Measurements from ENCODE around the gene C9. TPM values are rescaled to one million over a fixed set of nuclear protein-coding genes. Genes with fewer than 3 reads are reported as not detected.
"Not testable (repeated sequence)": the region's sequence is repeated elsewhere in the genome, so short reads cannot be mapped to it uniquely, and the experiment has no call there.

Gene C9
- total RNA-seq, 1 donor from 2014 or later: not detected

- DNase-seq (ENCODE audit: low read depth, low spot score): no peak
These were observed 9.5 kb upstream of the C9 start for GRCh38 chr5:39373791-39374190.

DNA sequence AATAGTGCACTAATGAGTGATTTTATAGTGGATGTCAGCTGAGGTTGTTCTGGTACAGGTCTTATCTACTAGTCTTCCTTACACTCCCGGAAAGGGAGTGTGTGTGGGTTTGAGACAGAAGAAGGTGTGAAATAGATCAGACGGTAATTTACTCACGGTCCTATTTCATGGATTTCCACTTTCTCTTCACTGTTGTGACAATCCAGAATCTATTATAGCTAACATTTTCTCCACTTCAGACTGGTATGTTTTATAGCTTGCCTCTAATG is 7.0 kb upstream of the C9 start:
- no peak for DNase-seq (ENCODE audit: low read depth, low spot score)

- no peak for DNase-seq (ENCODE audit: low read depth, low spot score)
These were observed 6.5 kb upstream of the C9 start for GRCh38 chr5:39370555-39371366.

DNA sequence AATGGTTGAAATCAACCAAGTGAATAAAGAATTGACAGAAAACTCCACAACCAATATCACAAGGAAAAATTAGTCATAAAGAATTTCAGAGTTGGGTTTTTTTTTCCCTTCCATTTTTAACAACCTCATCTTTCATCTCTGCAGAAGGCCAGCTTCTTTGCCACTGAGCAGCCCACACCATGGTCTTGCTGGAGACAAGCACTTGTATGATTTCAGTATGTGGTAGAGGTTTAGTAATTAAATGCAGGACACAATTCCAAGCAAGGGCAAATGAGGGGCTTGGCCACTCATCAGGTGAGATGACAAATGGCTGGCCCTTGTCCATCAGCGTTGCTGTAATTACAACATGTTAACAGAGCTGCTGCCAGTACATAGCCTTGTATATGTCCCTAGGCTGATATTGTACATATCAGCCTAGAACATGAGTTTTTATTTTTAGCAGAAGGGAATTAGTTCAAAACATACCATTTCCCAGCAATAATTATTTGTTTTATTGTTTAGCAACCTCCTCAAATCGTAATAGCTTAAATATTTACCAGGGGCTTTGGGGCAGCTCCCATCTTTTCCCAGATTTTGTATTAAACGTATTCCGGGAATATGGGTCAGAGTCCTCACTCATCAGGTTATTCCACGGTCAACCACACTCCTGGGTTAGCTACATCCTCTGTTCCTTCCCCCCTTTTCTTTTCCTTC is 5.0 kb upstream of the C9 start:
- DNase-seq (ENCODE audit: low read depth, low spot score): no peak

GRCh38 chr5:39368116-39368515 is 3.8 kb upstream of the C9 start:
- no peak for DNase-seq (ENCODE audit: low read depth, low spot score)

- DNase-seq (ENCODE audit: low read depth, low spot score): no peak
These were observed 3.4 kb upstream of the C9 start for GRCh38 chr5:39367711-39368110.

DNA sequence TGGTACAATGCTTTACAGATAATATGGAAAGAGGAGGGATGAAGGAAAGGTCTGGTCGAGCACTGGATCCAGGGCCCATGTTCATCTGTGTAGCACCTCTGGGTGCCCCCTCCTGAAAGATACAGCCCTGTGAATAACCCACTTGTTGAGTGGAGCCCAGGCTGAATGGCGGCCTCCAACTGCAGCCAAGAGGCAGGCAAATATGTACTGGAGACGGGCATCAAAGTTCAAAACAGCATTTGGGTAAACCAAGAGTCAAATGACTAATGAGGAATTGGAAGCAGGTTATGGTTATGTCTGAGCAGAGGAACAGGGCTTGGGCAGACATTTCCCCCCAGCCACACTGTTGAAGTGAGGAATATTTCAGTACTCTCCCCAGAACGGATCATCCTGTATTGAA is 1.1 kb downstream of the C9 start:
- no peak for DNase-seq (ENCODE audit: low read depth, low spot score)

DNA sequence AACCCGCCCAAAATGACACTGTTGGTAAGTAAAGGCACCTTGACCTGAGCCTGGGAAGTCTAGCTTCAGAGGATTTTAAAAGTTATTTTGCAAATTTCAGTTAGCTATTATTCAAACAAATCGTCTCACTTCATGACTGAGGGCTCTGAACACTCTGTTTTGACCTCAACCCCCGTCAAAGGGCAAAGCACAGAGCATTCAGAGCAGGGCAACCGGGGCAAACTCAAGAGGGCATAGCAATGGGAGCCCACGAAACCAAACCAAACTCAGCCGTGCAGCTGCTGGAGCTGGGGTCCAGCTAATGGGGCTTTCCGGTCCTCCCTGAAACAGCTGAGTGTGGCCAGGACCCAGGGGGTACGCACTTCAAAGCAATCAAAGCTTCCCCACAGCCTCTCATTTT is 1.6 kb downstream of the C9 start:
- no peak for DNase-seq (ENCODE audit: low read depth, low spot score)

DNA sequence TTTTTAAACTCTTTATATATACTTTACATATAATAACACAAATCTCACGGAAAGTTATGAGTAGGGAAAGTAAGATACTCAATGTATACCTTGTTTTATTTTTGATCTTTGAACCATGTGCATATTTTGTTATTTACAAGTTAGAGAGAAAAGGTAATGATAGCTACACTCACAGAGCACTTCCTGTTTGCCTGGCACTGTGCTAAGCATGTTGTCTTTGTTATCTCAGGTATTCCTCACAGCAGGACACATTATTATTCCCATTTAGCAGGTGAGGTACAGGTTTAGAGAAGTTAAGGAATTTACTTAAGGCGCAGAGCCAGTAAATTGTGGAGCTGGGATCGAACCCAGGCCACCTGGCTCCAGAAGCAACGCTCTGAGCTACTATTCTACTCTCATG is 3.0 kb downstream of the C9 start:
- DNase-seq (ENCODE audit: low read depth, low spot score): no peak

DNA sequence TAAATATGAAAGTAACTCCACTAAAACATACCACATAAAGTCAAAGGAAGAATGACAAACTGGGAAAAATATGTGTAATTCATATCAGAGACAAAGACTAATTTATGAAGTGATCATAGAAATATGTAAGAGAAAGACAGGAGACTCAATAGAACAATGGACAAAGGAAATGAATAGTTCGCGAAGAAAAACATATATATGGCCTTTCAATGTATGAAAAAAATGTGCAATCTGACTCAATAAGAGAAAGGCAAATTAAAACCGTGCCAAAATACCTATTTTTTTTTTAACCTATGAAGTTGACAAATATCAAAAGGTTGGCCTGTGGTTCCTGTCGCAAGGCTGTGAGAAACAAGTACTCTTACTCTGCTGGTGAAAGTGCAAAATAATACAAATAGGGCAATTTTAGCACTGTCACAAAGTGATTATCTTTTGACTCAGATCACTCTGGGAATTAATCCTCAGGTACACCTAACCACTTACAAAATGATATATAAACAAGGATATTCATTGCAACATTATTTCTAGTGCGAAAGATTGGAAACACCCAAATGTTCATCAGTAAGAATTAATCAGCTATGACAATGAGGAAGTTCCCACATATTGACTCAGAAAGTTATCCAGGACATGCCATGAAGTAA is 3.7 kb downstream of the C9 start:
- peak; percentile 77 for DNase-seq (ENCODE audit: low read depth, low spot score)

DNA sequence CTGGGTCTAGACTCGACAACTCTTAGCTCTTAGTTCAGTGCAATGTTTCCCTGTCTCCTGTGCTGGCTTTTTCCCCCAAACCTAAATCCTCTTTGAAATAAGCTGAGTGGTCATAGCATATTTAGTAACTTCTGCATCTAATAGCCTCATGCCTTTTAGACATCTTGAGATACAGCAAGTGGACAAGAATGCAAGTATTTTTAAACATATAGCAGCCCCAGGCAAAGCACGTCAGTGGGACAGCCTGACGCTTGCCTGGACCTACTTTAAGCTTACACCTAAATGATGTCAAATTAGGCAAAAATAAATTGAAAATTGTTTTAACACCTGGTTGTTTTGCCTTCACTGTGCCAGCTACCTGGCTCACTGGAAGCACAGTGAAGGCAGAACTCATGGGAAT is 8.0 kb downstream of the C9 start:
- no peak for DNase-seq (ENCODE audit: low read depth, low spot score)

DNA sequence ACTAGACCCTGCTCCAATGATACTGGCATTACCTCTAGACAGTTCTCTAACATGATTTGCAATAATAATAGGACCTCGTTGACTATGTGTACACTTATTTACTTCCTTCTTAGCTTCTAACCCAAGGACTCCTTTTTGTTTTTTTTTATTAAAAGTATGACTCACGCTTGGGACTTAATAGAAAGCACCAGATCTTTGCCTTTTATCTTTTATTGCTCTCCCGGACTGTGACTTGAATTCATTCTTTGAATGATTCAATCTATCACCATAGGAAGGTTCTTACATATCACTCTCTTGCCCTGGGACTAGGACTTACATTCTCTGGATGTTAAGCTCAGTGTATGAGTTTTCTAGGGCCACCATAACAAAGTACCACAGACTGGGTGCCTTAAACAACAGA is 9.0 kb downstream of the C9 start:
- DNase-seq (ENCODE audit: low read depth, low spot score): no peak

GRCh38 chr5:39353717-39354399 is 10.4 kb downstream of the C9 start:
- DNase-seq (ENCODE audit: low read depth, low spot score): no peak

DNA sequence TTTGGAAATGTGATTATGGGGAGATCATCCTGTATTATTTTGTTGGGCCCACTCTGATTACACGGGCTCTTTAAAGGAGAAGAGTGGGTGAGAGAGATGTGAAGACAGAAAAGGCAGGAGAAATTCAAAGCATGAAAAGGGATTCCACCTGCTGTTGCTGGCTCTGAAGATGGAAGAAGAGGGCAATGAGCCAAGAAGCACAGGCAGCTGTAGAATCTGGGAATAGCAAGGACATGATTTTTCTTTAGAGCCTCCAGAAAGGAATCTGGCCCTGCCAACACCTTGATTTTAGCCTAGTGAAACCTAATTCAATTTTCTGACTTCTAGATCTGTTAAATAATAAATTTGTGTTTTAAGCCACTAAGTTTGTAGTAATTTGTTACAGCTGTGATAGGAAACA is 11.3 kb downstream of the C9 start:
- no peak for DNase-seq (ENCODE audit: low read depth, low spot score)

DNA sequence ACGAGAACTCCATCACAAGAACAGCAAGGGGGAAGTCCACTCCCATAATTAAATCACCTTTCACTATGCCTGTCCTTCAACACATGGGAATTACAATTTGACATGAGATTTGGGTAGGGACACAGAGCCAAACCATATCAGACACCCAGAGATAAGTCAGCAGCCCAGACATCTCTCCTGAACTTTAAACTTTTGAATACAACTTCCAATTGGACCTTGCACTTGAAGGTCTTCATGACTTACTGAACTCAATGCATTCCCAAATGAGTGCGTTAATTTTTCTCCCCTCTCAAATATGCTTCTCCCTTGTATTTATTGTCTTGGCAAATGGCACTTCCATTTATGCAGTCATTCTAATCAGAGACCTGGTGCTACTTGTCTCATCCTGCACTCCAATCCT is 12.1 kb downstream of the C9 start:
- no peak for DNase-seq (ENCODE audit: low read depth, low spot score)

DNA sequence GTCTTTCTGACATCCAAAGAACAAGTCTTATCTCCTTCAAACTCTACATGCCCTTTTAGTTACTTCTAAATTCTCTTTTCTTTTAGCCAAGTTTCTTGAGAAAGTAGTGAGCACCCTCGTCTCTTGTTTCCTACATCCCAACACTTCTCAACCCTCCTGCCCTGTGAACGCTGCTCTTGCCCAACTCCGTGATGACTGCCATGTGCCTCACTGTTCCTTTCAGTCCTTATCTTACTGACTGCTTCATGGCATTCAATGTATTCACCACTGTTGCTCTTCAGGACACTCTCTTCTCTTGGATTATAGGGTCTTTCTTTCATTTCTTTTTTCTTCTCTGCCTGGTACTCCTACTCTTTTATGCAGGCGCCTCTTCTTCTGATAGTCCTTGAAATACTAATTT is 14.8 kb downstream of the C9 start:
- DNase-seq (ENCODE audit: low read depth, low spot score): no peak

DNA sequence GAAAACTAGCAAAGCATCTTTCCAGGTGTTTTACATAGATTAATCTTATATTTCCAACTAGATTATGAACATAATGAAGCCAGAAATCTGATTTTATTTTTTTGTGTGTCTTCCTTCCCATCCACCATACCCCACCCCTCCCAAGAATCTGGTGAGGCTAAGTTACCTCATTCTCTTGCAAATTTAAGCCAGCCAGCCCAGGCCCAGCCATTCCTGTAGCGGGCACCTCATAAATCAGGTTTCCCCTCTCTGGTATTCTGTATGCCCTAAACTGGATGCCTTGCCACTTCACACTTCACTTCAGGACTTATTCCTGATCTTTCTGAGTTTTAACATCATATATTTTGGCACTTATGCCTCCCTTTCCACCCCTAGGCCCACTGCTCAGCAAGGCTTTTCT is 21.8 kb downstream of the C9 start:
- DNase-seq (ENCODE audit: low read depth, low spot score): no peak

DNA sequence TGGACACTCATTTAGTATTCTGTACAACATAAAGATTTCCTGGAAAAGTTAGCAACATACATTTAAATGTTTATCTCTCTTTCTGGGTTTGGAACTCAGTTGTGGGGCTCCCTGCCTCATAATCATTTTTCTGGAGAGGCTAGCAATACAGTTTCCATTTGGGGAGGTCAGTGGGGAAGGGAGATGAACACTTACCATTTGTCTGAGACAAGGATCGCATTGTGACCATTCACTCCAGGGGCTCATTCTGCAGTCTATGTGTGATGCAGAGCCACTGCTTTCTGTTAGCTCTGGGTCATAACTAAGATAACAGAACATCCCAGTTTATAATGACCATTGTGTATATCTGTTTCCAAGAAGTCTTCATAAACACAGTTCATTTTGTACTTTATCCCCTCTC is 22.4 kb downstream of the C9 start:
- no peak for DNase-seq (ENCODE audit: low read depth, low spot score)

GRCh38 chr5:39340506-39340905 is 23.8 kb downstream of the C9 start:
- DNase-seq (ENCODE audit: low read depth, low spot score): no peak

- DNase-seq (ENCODE audit: low read depth, low spot score): no peak
These were observed 26.9 kb downstream of the C9 start for GRCh38 chr5:39337252-39337915.

DNA sequence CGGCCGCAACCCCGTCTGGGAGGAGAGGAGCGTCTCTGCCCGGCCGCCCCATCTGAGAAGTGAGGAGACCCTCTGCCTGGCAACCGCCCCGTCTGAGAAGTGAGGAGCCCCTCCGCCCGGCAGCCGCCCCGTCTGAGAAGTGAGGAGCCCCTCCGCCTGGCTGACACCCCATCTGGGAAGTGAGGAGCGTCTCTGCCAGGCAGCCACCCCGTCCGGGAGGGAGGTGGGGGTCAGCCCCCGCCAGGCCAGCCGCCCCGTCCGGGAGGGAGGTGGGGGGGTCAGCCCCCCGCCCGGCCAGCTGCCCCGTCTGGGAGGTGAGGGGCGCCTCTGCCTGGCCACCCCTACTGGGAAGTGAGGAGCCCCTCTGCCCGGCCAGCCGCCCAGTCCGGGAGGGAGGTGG is 30.0 kb downstream of the C9 start:
- not testable (repeated sequence) for DNase-seq (ENCODE audit: low read depth, low spot score)

DNA sequence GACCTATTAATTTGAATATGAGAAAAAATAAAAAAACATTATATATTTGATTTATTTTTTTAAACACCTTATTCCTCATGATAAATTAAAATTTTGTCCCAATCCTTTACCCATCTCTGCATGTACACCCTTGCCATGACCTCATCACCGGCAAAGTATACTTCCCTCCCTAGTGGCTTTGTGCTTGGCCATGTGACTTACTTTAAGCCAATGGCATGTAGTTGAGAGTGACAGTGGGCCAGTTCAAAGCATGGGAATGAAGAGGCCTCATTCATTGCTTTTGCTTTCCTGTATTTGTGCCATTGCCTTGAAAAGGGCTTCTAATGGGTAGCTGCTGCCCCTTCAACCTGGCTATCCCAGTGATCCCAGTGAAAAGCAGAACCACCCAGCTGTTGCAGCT is 31.2 kb downstream of the C9 start:
- no peak for DNase-seq (ENCODE audit: low read depth, low spot score)

All from pulmonary artery endothelial cell (primary cell).